ENCODE measurements around the gene ASCL3.
"Not testable (repeated sequence)": the region's sequence is repeated elsewhere in the genome, so short reads cannot be mapped to it uniquely, and the experiment has no call there.

ASCL3 gene

DNA sequence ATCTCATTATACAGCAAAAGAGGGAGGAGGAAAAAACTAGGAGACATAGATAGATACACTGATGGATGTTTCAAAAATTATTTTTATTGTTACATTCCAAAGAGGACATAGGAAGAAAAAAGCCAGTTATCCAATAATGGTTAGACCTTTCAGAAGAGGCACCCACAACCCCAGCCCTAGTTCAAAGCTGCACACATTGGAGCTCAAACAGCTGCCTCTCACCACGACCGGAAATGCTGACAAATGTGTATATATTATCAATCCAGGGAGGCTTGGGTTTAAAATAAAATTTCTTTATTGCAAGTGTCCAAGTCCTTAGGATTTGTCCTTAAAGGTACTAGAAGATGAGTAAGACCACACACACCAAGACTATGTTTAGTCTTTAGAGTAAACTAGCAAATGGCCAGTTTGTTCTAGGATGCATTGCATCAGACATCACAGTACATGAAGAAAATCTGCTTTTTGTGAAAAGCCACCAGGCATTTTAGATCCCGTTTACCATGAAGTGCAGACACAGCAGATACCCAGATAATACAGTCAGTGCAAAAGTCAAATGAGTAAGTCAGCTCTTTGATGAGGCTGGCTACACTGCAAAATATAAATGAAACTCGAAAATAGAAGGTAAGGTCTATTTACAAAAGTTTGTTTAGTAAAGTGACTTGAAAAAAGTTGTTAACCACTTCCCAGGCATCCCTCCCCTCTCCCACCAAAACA is 4.6 kb upstream of the ASCL3 start:
- ATAC-seq = no peak

DNA sequence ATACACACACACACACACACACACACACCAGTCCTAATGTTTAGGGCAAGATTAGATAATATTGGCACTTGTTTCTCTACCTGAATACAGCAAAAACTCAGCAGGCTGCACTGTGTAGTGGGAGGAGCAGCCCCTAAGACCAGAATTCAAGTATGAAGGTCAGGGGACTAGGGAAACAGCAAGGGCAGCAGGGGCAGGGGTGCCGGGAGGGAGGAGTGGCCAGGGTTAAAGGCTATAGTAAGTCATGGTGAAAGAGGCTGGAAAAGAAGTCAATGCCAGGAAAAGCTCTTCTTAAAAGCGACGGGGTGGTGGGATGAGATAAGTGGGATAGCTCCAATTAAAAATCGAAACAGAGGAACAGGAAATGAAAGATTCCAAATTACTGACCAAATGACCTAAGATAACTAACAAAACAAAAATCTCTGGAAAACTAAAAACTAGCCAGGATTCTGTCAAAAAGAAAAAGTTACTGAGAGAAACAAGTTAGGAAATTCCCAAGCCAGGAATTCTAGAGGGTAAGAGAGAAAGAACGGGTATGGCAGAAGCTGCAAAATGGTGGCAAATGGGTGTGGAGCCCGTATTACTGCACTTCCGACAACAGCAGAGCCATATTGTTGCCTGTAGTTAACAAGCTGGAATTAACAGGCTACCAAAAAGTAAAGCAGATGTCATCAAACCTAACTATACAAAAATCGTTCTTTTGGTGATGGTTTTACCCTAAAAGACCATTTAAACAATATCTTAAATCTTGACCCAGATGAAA is 1.3 kb downstream of the ASCL3 start:
- ATAC-seq = no peak

DNA sequence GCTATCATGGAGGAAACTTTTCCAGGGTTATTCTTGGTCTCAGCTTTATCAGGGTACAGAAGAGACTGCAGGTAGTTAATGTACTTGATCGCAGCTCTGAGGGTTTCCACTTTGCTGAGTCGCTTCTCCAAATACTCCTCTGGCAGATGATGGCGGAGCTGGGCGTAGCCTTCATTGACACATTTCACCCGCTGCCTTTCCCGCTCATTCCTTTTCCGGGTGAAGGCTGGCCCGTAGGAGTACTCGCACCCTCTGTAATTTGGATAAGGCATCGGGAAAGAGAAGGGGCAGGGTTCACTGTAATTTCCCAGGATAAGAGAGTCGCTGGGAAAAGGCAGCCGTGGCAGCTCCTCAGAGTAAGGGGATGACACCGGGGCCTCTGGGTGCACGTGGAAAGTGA is 5.2 kb downstream of the ASCL3 start:
- no peak for ATAC-seq

DNA sequence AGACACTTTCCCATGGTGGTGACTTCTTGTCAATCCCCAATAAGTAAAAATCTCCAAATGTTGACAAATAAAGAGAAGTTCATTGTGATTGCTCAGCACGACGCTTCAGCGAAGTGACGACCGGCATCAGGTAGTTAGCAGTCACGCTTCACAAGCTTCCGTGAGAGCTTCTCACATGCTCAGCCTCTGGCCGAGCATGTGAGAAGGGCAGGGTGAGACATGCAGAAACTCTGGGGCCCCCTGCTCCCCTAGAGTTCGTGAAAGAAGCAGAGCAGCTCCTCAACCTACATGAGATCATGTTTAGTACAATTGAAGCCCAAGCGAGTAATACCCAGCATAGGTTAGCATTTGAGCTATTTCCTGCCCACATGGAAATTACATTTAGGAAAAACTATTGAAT is 5.7 kb downstream of the ASCL3 start:
- no peak for ATAC-seq

DNA sequence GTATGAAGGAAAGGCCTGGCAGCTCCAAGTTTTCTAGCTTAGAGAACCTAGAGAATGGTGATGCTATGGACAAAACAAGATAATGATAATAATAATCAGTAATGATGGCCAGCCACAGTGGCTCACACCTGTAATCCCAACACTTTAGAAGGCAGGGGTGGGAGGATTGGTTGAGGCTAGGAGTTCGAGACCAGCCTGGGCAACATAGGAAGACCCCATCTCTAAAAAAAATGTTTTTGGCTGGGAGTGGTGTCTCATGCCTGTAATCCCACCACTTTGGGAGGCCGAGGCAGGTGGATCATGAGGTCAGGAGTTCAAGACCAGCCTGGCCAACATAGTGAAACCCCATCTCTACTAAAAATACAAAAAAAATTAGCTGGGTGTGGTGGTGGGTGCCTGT is 7.0 kb downstream of the ASCL3 start:
- not testable (repeated sequence) for ATAC-seq

DNA sequence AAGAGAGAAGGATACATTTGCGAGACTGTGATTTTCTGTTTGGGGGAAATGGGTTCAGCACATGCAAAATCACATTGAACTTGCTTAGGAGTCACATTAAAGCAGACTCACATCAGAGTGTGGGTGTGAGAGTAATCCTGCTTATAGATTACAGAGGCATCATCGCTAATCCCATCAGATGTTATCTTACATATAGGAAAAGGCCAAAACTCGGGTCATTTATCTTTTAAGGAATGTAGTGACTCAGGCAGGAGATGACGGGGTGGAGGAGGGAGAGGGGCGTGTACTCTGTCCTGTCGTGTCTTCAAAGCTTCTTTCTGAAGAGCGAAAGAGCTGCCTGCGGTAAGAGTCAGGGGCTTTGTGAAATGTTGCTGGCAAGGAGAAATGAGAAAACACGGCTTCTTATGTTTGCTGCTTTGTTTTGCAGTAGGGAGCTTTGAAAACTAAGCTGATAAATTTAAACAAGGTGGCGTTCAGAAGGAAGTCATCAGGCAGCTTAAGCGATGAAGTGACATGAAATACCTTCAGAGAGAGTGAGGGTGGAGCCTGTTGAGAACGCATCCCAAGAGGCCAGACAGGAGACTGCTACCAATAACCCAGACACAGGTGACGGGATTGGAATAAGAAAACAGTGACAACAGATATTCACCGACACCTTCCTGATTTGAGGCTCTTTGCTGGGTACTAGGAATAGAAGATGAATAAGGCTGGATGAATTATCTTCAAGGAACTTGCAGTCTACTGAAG is 7.9 kb downstream of the ASCL3 start:
- ATAC-seq = no peak

DNA sequence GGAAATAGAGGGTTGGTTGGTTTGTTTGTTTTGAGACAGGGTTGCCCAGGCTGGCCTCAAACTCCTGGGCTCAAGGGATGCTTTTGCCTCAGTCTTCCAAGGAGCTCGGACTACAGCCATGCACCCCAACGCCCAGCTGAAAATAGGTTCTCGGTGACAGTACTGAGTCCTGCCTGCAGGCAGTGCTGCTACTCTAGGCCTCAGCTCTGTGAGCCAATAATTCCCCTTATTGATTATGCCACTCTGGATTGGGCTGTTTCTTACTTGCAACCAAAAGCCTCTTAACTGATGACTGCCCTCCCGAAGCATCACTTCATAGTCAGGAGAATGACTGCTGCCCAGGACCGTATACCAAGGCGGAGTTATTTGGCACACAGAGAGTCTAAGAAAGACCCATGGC is 8.9 kb downstream of the ASCL3 start:
- ATAC-seq = no peak

DNA sequence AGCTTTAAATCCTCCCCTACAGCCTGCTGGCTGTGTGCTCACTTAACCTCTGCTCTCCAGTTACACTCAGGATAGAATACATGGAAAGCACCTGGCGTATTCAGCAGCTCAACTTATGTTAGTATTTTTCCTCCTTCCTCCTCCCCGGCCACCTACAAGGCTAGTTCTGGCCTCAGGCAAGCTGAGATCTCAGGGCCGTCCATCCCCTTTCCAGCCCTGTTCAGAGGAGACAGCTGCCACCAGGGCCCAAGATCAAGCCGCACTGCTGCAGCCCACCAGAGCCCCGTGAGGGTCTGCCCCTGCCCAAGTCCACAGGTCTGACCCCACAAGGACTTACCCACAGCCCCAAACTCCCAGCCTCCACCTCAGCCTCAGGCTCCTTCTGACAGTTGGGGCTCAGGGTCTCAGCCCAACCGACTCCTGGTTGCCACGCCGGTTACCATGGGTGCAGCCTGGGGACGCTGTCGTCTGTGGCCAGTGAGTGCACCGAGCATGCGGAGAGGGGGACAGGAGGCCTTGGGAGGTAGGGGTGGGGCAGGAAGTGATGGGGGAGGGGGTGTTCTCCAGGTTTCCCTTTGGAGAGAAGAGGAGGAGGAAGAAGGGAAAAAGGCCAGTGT is 10.1 kb downstream of the ASCL3 start, which contains the start of gene C11orf16:
Gene C11orf16, minus strand, starts transcription at position 384 of the 617 bp plus-strand sequence. CDS start 639 bp downstream, outside the sequence.
- ATAC-seq = no peak

DNA sequence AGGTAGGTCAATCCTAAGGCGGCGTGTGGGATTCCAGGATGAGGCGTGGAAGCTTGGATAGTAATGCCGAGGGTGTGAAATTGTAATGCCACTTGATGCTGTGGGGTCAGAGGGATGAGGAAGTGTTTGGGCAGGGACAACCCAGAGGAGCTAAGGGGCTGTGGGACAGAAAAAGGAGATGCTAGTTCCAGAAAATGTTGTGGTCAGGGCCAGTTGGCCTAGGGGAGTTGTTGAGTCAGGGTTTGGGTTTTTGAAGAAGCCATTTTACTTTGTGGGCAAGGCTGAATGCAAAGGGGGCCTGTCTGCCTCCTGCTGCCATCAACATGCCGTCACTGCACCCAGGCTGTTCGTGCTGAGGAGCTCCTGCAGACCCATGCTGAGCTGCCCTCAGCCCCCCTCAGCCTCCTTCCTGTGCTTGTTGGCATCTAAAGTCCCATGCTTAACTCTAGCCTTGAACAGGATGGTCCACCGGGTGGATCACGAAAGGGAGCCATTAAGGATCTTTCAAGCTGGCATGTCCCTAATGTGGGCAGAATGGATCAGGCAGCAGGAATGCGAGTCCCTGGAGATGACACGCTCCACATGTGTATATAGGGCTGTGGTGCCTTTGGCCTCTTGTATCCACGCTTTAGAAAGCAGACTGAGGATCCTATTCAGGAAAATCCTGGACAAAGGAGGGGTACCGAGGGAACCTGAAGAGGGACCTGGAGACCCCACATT is 12.2 kb downstream of the ASCL3 start:
- no peak for ATAC-seq

DNA sequence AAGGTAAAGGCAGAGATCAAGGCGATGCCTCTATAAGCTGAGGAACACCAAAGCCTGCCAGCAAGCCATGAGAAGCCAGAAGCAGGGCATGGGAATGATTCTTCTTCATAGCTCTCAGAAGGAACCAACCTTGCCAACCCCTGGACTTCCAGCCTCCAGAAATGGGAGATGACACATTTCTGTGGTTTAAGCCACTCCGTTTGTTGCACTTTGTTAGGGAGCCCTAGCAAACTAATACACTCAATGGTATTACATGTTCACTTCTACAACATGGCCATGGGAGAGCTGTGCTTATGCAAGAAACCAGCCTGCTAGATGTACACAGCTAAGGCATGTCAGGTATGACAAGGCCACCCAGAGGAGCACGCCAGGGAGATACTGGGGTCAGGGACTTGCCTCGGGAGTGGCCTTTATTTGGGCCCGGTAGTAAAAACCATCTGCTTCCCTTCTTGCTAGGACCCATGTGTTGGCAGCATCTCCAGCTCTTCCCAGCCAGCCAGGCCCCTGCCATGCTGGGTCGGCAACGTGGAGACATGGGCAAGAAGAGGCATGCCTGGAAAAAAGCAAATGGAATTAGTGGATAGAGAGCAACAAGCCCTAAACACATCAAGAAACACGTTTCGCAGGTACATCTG is 13.7 kb downstream of the ASCL3 start:
- ATAC-seq = no peak

DNA sequence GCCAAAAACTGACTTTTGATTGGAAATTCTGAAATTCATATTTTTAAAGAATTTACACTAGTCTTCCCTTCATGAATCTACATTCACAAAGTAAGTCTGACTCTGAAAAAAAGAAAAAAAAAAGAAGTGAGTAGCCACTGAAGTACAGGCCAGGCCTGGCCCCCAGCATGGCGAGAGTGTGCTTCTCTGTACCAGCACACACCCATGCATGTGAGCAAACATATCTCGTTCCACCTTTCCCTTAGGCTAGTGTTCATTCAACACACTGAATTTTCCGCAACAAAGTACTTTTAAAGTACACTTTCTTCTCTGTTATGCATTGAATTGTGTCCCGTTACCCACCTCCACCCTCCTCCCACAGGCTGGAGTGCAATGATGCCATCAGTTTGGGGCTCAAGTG is 14.6 kb downstream of the ASCL3 start:
- no peak for ATAC-seq

DNA sequence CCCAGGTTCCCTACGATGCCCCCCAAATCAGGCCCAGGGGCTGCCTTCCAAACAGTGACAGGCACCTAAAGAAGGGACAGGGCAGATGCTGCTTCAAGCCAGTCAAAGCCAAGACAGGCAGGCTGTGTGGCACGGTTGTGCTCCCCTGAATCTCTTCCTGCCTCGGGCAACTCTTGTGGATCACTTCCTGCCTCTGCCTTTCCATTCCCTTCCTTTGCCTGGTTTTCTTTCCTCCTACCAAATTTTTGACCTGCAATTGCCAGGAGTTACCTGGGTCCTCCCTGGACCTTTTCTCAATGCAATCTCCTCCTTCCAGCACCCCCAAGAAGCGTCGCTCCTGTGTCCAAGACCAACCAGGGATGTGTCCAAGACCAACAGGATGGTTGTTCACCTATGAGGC is 15.6 kb downstream of the ASCL3 start:
- no peak for ATAC-seq

DNA sequence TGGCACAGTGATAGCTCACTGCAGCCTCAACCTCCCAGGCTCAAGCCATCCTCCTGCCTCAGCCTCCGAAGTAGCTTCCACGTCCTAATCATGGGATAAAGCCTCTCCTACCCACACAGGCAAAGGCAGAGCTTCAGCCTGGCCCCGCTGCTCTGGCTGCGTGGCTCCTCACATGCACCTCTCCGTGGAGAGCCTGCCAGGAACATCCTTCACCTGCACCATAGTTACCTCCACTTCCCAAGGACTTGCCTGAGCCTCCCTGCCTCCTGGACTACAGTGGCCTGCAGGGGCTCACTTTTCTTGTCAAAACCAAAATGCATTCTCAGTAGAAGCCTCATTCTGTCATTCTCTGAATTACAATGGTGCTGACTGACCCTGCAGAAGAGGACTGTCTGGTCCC is 16.6 kb downstream of the ASCL3 start:
- ATAC-seq = no peak

DNA sequence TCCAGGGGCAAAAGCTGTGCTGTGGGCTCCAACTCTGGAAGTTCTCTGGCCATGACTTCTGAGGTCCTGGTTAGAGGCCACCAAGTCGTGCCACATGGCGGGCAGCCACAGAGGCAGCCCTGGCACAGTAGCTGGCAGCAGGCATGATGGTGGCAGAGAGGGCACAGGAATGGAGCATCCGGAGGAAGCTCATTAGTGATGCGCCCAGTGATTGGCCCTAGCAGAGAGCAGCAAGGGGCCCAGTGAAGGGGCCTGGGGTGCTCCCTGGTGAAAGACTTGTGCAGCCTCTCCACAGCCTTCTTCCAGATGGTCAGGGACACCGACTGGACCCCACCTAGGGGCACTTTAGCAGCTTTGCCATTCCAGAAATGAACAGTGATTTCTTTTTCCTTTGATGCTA is 17.1 kb downstream of the ASCL3 start:
- ATAC-seq = no peak

DNA sequence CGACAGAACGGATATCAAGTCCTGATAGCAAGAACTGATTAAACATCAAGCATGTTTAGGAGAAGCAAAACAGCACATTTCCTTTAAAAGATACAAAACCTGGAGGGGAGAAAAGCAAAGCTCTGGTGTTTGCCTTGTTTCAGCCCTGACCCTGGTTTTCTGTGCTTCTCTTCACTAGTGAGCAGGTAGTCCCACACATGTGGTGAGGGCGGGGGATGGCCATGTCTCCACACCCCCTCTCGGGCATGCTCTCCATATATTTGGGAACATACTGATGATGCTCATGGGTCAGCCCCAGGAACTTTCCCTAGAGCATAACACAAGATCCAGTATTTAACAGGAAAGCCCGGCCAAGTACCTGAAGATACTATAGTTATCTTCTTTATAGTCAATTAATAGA is 20.1 kb downstream of the ASCL3 start:
- ATAC-seq = no peak

DNA sequence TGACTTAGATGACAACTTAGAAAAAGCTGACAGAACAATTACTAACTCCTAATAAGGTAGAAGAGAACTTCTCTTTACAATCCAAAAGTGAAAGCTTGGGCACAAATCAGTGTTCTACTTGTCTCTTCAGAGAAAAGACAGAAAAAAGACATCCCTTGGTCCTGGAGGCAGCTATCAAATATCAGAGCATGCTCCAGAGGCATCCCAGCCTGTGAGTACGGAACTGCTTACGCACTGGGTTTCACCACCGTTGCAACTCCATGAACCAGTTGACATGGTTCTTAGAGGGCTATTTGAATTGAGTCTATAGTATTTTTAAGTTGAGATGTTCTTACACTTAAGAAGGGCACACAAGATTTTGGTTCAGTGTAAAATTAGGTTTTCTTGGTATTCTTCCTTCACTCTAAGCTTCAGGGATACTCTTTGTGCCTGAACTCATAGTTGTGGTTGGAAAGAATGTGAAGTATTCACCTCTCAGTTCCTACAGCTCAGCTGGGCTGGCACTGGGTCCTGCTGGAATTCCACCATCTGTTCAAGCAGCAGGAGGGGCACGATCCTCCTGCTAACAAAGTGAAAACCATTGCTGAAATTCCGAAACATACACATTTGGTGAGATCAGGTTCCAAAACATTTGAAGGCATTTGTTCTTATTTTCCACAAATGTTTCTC is 25.5 kb downstream of the ASCL3 start:
- ATAC-seq = no peak

DNA sequence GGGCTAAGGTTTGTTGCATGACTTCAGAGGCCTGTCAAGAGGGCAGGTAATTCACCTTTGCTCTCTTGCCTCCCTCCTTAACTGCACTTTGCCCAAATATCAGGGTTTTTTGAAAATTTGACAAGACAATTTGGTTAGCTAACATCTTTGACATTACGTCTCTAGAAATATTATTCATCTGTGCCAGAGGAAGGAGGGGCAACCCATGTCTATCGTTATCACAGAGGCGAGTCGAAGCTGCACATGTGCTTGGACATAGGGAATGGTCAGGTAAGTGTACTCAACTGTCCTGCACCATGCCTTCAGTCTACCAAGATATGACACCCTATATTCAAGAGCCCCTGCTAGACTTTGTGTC is 28.2 kb downstream of the ASCL3 start:
- ATAC-seq = no peak

DNA sequence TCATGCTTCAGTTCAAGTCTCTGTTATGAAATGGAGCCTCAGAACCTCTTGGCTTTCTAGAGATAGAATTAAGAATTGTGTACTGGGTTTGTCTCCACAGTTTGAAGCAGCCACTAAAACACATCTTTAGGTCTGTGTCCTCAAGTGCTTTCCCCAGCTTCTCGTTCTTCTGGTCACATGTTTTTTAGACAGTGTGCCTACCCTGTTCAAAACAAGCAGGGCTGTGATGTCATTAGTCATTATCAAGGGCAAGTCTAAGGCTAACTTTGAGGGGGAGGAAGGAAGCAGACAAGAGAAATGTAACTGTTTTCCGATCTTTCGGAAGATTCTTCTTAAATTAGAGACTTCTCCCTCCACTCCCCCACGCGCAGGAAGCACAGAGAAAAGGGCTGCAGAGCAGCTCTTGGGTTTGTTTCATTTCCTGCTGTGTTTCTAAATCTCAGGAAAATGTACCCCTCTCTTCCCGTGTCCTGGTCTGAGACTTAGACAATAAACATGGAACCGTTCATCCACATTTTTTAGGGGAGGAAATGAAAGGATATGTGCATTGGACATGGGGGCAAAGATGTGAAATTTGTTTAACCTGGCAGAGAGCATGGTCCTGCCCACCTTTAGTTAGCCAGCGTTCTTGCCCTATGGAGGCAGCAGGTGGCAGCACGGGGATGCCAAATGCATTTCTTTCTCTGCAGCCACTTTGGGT is 28.7 kb downstream of the ASCL3 start:
- peak; percentile 41 to 63 for ATAC-seq

DNA sequence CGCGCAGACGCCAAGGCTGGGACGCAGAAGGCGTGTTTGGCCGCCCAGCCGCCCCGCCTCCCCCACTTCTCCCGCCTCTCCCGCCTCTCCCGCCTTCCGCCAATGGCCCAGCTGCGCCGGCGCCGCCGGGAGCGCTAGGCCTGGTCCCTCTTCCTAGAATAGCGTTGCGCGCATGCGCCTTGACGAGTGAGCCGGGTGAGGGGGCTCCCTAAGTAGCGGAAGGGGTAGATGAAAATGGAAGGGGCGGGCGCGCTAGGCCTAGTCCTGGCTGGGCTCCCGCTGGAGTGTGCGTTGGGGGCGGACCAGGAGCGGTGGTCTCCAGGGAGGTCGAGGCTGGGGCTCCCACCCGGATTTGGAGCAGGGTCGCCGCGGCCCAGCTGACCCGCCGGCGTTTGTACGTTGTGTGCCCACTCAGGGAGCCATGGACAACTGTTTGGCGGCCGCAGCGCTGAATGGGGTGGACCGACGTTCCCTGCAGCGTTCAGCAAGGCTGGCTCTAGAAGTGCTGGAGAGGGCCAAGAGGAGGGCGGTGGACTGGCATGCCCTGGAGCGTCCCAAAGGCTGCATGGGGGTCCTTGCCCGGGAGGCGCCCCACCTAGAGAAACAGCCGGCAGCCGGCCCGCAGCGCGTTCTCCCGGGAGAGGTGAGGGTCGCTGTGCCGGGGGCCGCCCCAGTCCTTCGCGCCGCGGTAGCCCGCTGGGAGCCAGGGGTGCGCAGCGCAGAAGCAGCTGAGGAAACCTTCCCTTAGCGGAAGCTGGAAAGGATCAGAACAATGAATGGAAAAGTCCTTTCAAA is 31.6 kb downstream of the ASCL3 start, which contains the start of gene AKIP1:
Gene AKIP1, plus strand, starts transcription at position 161 of the 795 bp plus-strand sequence. Its CDS starts 261 bp downstream, at position 422.
- peak; percentile 65 for ATAC-seq

DNA sequence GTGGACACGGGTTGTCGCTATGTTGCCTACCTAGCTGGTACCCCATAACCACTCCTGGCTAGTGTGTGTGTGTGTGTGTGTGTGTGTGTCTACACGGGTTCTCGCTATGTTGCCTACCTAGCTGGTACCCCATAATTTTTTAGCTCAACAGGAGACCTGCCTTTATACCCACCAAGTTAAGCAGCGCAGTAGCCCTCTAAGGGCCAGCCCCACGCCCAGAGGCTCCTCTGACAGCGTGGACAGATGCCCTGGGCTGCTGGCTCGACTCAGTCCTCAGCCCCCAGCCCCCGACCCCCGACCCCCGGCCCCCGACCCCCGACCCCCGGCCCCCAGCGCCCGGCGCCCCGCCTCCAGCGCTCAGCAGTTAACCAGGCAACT is 32.2 kb downstream of the ASCL3 start:
- peak in 1 of 2 donors; percentile 1 for ATAC-seq
